ENCODE measurements around the gene SLC13A3. TPM values are rescaled to one million over a fixed set of nuclear protein-coding genes. Genes with fewer than 3 reads are reported as not detected.

The SLC13A3 gene
- polyA plus RNA-seq, 2 donors = 0.22 to 0.45 TPM

DNA sequence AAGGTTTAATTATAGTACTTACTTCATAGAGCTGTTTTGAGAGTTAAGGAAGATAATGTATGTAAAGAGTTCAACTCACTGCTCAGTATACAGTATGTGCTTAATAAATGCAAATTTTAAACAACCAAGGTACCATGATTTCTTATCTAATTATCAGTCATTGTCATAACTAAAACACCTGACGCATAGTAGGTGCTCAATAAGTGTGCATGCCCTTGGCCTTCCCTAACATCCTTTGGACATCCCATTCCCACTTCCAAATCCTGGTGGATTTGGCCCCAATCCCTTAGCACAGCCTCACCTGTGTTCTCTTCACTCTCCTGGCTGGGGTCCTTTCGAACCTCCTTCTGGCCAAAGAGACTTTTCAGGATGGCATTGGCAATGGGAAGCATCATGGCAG lies 41.1 kb downstream of the SLC13A3 start:
- WGBS, 2 donors = 87 to 92% methylated on average over 2 of the region's 2 CpGs
- no peaks in the 10 kb centered on the region for H3K9me3 ChIP-seq (ENCODE audit: control insufficient read depth in 2 of 2, insufficient read depth in 1 of 2, low read depth in 1 of 2, low read length in 1 of 2)

GRCh38 chr20:46609043-46609442 lies 42.2 kb downstream of the SLC13A3 start:
- H3K27ac ChIP-seq (ENCODE audit: low read depth in 2 of 2, low read length in 1 of 2) = no peak overlapping the region
- no peaks in the 10 kb centered on the region for H3K36me3 ChIP-seq (ENCODE audit: control insufficient read depth in 2 of 2, insufficient read depth in 2 of 2, low read length in 1 of 2)
- 90 to 94% methylated on average over 4 of the region's 4 CpGs for WGBS, 2 donors
- no peaks in the 10 kb centered on the region for H3K9me3 ChIP-seq (ENCODE audit: control insufficient read depth in 2 of 2, insufficient read depth in 1 of 2, low read depth in 1 of 2, low read length in 1 of 2)
- H3K4me3 ChIP-seq (ENCODE audit: low read depth in 1 of 2, low read length in 2 of 2) = no peak overlapping the region
- H3K4me1 ChIP-seq (ENCODE audit: control insufficient read depth in 2 of 2, insufficient read depth in 2 of 2, low read length in 1 of 2) = peaks cover 0 to 3% of the 10 kb centered on the region in 2 donors
- H3K27me3 ChIP-seq (ENCODE audit: control insufficient read depth in 1 of 2, insufficient read depth in 2 of 2, low read length in 2 of 2) = no peaks in the 10 kb centered on the region

More for the DNA sequence above, 41.1 kb downstream of the SLC13A3 start:
- Histone ChIP-seq H3K4me3 (ENCODE audit: low read depth in 1 of 2, low read length in 2 of 2) (no peak overlapping the region), H3K27ac (ENCODE audit: low read depth in 2 of 2, low read length in 1 of 2) (no peak overlapping the region), H3K27me3 (ENCODE audit: control insufficient read depth in 1 of 2, insufficient read depth in 2 of 2, low read length in 2 of 2) (no peaks in the 10 kb centered on the region), H3K4me1 (ENCODE audit: control insufficient read depth in 2 of 2, insufficient read depth in 2 of 2, low read length in 1 of 2) (peaks cover 3% of the 10 kb centered on the region in 2 donors), H3K36me3 (ENCODE audit: control insufficient read depth in 2 of 2, insufficient read depth in 2 of 2, low read length in 1 of 2) (no peaks in the 10 kb centered on the region)

DNA sequence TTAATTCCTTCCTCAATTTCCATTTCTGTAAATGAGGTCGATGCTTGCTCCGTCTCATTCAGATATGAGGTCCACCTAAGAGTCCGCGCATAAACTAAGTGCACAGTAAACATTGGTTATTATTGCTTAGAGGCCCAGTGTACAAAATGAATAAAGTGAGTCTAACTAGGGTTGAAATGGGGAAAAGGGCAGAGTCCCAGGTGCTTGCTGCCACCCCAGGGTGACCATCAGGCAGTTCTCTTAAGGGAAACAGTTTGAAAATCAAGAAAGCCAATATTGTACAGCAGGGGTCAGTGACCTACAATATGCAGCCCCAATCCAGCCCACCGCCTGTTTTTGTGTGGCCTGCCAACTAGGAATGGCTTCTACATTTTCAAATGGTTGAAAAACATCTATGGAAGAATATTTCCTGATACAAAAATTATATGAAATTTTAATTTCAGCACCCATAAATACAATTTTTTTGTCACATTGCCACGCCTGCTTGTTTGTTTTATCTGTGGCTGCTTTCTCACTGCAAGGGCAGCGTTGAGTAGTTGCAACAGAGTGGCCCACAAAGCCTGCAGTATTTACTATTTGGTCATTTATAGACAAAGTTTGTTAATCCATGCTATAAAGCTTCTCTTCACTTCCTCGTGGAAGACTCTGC lies 43.3 kb downstream of the SLC13A3 start:
- no peak overlapping the region for H3K27ac ChIP-seq (ENCODE audit: low read depth in 2 of 2, low read length in 1 of 2)
- no peaks in the 10 kb centered on the region for H3K4me1 ChIP-seq (ENCODE audit: control insufficient read depth in 2 of 2, insufficient read depth in 2 of 2, low read length in 1 of 2)

GRCh38 chr20:46607191-46607848 lies 43.9 kb downstream of the SLC13A3 start:
- 93 to 96% methylated on average over 4 of the region's 4 CpGs for WGBS, 2 donors
- Histone ChIP-seq H3K4me1 (ENCODE audit: control insufficient read depth in 2 of 2, insufficient read depth in 2 of 2, low read length in 1 of 2) (no peaks in the 10 kb centered on the region), H3K36me3 (ENCODE audit: control insufficient read depth in 2 of 2, insufficient read depth in 2 of 2, low read length in 1 of 2) (no peaks in the 10 kb centered on the region), H3K4me3 (ENCODE audit: low read depth in 1 of 2, low read length in 2 of 2) (no peak overlapping the region), H3K27ac (ENCODE audit: low read depth in 2 of 2, low read length in 1 of 2) (no peak overlapping the region), H3K9me3 (ENCODE audit: control insufficient read depth in 2 of 2, insufficient read depth in 1 of 2, low read depth in 1 of 2, low read length in 1 of 2) (no peaks in the 10 kb centered on the region), H3K27me3 (ENCODE audit: control insufficient read depth in 1 of 2, insufficient read depth in 2 of 2, low read length in 2 of 2) (no peaks in the 10 kb centered on the region)

More for the DNA sequence above, 43.3 kb downstream of the SLC13A3 start:
- Histone ChIP-seq H3K4me3 (ENCODE audit: low read depth in 1 of 2, low read length in 2 of 2) (no peak overlapping the region), H3K27me3 (ENCODE audit: control insufficient read depth in 1 of 2, insufficient read depth in 2 of 2, low read length in 2 of 2) (no peaks in the 10 kb centered on the region), H3K36me3 (ENCODE audit: control insufficient read depth in 2 of 2, insufficient read depth in 2 of 2, low read length in 1 of 2) (no peaks in the 10 kb centered on the region), H3K9me3 (ENCODE audit: control insufficient read depth in 2 of 2, insufficient read depth in 1 of 2, low read depth in 1 of 2, low read length in 1 of 2) (no peaks in the 10 kb centered on the region)
- WGBS, 2 donors = 86 to 89% methylated on average over 8 of the region's 8 CpGs

GRCh38 chr20:46606817-46607190 lies 44.5 kb downstream of the SLC13A3 start:
- no peaks in the 10 kb centered on the region for H3K4me1 ChIP-seq (ENCODE audit: control insufficient read depth in 2 of 2, insufficient read depth in 2 of 2, low read length in 1 of 2)
- H3K27me3 ChIP-seq (ENCODE audit: control insufficient read depth in 1 of 2, insufficient read depth in 2 of 2, low read length in 2 of 2) = no peaks in the 10 kb centered on the region
- WGBS, 2 donors = 95% methylated on average over 4 of the region's 4 CpGs
- no peak overlapping the region for H3K4me3 ChIP-seq (ENCODE audit: low read depth in 1 of 2, low read length in 2 of 2)
- H3K27ac ChIP-seq (ENCODE audit: low read depth in 2 of 2, low read length in 1 of 2) = no peak overlapping the region
- H3K9me3 ChIP-seq (ENCODE audit: control insufficient read depth in 2 of 2, insufficient read depth in 1 of 2, low read depth in 1 of 2, low read length in 1 of 2) = no peaks in the 10 kb centered on the region
- H3K36me3 ChIP-seq (ENCODE audit: control insufficient read depth in 2 of 2, insufficient read depth in 2 of 2, low read length in 1 of 2) = no peaks in the 10 kb centered on the region

GRCh38 chr20:46605978-46606816 lies 45.1 kb downstream of the SLC13A3 start:
- H3K27ac ChIP-seq (ENCODE audit: low read depth in 2 of 2, low read length in 1 of 2) = no peak overlapping the region
- H3K4me1 ChIP-seq (ENCODE audit: control insufficient read depth in 2 of 2, insufficient read depth in 2 of 2, low read length in 1 of 2) = no peaks in the 10 kb centered on the region
- WGBS, 2 donors = 79 to 84% methylated on average over 9 of the region's 9 CpGs
- H3K9me3 ChIP-seq (ENCODE audit: control insufficient read depth in 2 of 2, insufficient read depth in 1 of 2, low read depth in 1 of 2, low read length in 1 of 2) = no peaks in the 10 kb centered on the region
- H3K4me3 ChIP-seq (ENCODE audit: low read depth in 1 of 2, low read length in 2 of 2) = no peak overlapping the region
- no peaks in the 10 kb centered on the region for H3K36me3 ChIP-seq (ENCODE audit: control insufficient read depth in 2 of 2, insufficient read depth in 2 of 2, low read length in 1 of 2)
- no peaks in the 10 kb centered on the region for H3K27me3 ChIP-seq (ENCODE audit: control insufficient read depth in 1 of 2, insufficient read depth in 2 of 2, low read length in 2 of 2)

DNA sequence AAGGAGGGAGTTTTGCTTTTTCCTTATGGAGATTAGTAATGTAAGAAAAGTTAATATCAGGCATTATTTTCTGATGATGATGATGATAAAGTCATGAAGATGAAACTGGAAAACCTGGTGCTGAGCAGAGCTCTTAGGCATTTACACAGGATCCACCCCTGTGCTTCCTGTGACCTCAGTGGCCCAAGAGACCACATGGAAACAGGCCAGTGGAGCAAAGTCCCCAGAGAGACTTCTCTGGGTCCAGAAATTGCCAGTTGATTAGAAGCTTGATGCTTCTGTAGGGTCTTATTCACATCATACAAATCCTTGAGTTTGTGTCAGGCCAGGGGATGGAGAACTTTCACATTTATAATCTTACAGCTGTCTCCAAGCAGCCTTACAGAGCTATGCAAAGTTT lies 46.1 kb downstream of the SLC13A3 start:
- no peaks in the 10 kb centered on the region for H3K27me3 ChIP-seq (ENCODE audit: control insufficient read depth in 1 of 2, insufficient read depth in 2 of 2, low read length in 2 of 2)
- H3K36me3 ChIP-seq (ENCODE audit: control insufficient read depth in 2 of 2, insufficient read depth in 2 of 2, low read length in 1 of 2) = no peaks in the 10 kb centered on the region
- no peak overlapping the region for H3K4me3 ChIP-seq (ENCODE audit: low read depth in 1 of 2, low read length in 2 of 2)
- no peak overlapping the region for H3K27ac ChIP-seq (ENCODE audit: low read depth in 2 of 2, low read length in 1 of 2)
- H3K4me1 ChIP-seq (ENCODE audit: control insufficient read depth in 2 of 2, insufficient read depth in 2 of 2, low read length in 1 of 2) = no peaks in the 10 kb centered on the region
- no peaks in the 10 kb centered on the region for H3K9me3 ChIP-seq (ENCODE audit: control insufficient read depth in 2 of 2, insufficient read depth in 1 of 2, low read depth in 1 of 2, low read length in 1 of 2)

- H3K9me3 ChIP-seq (ENCODE audit: control insufficient read depth in 2 of 2, insufficient read depth in 1 of 2, low read depth in 1 of 2, low read length in 1 of 2) = no peaks in the 10 kb centered on the region
- H3K27ac ChIP-seq (ENCODE audit: low read depth in 2 of 2, low read length in 1 of 2) = no peak overlapping the region
- no peaks in the 10 kb centered on the region for H3K4me1 ChIP-seq (ENCODE audit: control insufficient read depth in 2 of 2, insufficient read depth in 2 of 2, low read length in 1 of 2)
- WGBS, 2 donors = 84 to 90% methylated on average over 13 of the region's 13 CpGs
- H3K27me3 ChIP-seq (ENCODE audit: control insufficient read depth in 1 of 2, insufficient read depth in 2 of 2, low read length in 2 of 2) = no peaks in the 10 kb centered on the region
- H3K4me3 ChIP-seq (ENCODE audit: low read depth in 1 of 2, low read length in 2 of 2) = no peak overlapping the region
- H3K36me3 ChIP-seq (ENCODE audit: control insufficient read depth in 2 of 2, insufficient read depth in 2 of 2, low read length in 1 of 2) = no peaks in the 10 kb centered on the region
Measured at GRCh38 chr20:46604551-46605133, 46.6 kb downstream of the SLC13A3 start.

DNA sequence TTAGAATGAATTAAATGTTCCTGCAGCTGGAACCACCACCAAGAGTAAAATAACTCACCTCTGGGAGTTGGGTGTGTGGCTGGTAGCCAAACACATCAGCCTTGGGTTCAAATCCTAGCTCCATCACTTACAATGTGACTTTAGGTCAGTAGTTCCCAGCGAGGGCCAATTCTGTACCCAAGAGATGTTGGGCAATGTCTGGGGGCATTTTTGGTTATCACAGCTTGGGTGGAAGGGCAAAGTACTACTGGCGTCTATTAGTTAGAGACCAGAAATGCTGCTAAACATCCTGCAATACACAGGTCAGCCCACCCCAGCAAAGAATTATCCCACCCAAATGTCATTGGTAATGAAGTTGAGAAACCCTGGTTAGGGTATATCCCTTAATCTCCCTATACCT lies 48.8 kb downstream of the SLC13A3 start:
- Histone ChIP-seq H3K4me1 (ENCODE audit: control insufficient read depth in 2 of 2, insufficient read depth in 2 of 2, low read length in 1 of 2) (no peaks in the 10 kb centered on the region), H3K9me3 (ENCODE audit: control insufficient read depth in 2 of 2, insufficient read depth in 1 of 2, low read depth in 1 of 2, low read length in 1 of 2) (no peaks in the 10 kb centered on the region), H3K27me3 (ENCODE audit: control insufficient read depth in 1 of 2, insufficient read depth in 2 of 2, low read length in 2 of 2) (no peaks in the 10 kb centered on the region), H3K4me3 (ENCODE audit: low read depth in 1 of 2, low read length in 2 of 2) (no peak overlapping the region), H3K36me3 (ENCODE audit: control insufficient read depth in 2 of 2, insufficient read depth in 2 of 2, low read length in 1 of 2) (no peaks in the 10 kb centered on the region), H3K27ac (ENCODE audit: low read depth in 2 of 2, low read length in 1 of 2) (no peak overlapping the region)
- 84 to 93% methylated on average over 2 of the region's 2 CpGs for WGBS, 2 donors
